Stimulated activated CD4-positive, alpha-beta T cell treated with anti-CD3 and anti-CD28 coated beads, TNF-alpha, amount 100 ng/mL, for 48 hours (primary cell): ENCODE measurements around the gene GYS1.
"Not testable (repeated sequence)": the region's sequence is repeated elsewhere in the genome, so short reads cannot be mapped to it uniquely, and the experiment has no call there.

Source experiments
- DNase-seq, 3 donors: peaks; one replicate each; pipeline ENCODE4 v3.0.0-alpha.2; 2020; ENCODE audit warnings: low read depth in 3 of 3

Gene GYS1

GRCh38 chr19:48993175-48994034, at the start of gene GYS1, which contains the start of gene RUVBL2:
GYS1 (minus strand) TSS chr19:48993309; CDS start chr19:48993112, 197 bp downstream.
RUVBL2 (plus strand) TSS chr19:48993887; CDS start chr19:48993912, 25 bp downstream.
- peak; percentile 98 to 99 (median 99) for DNase-seq

DNA sequence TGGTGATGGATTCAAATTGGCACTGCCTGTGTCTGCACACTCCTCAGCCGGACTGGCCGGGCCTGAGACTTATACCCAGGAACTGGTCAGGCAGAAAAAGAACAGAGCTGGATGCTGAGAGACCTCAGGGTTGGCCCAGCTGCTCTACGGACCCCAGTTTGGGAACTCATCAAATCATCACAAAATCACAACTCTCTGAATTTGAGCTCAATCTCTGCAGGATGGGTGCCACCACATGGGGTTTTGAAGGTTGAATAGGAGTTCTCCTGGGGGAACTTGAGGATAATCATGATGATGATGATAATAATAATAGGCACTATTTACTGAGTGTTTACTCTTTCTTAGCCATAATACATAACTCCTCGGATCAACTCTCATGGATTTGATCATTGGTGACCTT, 49.6 kb upstream of the GYS1 start:
- DNase-seq: not testable (repeated sequence)

GRCh38 chr19:49042177-49042576, 49.1 kb upstream of the GYS1 start:
- no peak for DNase-seq

DNA sequence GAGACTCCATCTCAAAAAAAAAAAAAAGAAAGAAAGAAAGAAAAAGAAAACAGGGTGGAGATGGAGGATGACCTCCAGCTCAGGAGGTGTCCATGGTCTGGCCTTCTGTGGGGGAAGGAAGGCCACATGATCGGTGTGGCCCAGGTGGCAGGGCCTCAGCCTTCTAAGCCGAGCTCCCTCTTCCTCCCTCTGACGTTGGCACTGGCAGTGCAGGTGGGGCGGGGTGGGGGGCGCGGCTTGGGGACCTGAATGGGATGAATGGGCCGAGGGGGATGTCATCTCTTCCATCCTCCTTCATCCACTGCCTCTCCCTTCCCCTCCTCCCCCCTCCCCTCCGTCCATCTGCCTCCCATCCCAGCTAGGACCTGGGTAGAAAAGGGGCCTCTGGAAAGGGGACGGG, 46.6 kb upstream of the GYS1 start:
- not testable (repeated sequence) for DNase-seq

DNA sequence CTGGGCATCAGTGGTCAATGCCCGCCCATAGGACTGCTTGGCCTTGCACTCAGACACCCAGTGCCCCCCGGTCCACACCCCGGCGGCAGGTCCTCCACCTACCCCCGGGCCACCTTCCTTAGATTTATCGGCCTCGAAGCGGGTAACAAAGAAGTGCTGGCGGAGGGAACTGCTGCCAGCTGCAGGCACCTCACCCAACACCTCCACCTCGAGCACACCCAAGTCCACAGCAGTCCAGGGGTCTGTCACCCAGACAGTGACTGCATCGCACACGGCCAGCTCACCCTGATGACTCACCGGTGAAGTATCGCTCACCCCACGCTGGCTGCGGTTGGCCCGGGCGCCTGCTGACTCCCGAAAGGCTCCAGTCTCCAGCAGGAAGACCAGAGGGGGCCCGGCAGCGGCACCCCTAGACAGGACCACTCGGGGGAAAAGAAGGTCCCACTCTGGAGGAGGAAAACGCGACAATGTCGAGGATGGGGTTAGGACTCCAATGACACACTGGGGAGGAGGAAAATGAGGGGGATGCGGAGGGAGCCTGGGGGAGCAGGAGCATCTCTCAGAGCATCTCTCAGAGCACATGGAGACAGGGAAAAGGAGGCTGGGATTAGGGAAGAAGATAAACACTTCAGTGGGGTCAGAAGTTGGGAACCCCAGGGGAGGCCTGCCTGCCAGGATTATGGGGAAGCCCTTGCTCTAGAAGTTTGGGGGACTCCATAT, 45.6 kb upstream of the GYS1 start:
- DNase-seq: not testable (repeated sequence)

DNA sequence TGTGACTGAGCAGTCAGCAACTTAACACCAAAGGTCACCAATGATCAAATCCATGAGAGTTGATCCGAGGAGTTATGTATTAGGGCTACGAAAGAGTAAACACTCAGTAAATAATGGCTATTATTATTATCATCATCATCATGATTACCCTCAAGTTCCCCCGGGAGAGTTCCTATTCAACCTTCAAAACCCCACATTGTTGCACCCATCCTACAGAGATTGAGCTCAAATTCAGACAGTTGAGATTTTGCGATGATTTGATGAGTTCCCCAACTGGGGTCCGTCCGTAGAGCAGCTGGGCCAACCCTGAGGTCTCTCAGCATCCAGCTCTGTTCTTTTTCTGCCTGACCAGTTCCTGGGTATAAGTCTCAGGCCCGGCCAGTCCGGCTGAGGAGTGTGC, 45.0 kb upstream of the GYS1 start:
- DNase-seq: not testable (repeated sequence)

GRCh38 chr19:49036815-49037214, 43.7 kb upstream of the GYS1 start, which contains the start of gene CGB1:
CGB1 (minus strand) TSS chr19:49036895; CDS start chr19:49036711, 184 bp downstream.
- DNase-seq: peak; percentile 37 to 54 (median 41)

DNA sequence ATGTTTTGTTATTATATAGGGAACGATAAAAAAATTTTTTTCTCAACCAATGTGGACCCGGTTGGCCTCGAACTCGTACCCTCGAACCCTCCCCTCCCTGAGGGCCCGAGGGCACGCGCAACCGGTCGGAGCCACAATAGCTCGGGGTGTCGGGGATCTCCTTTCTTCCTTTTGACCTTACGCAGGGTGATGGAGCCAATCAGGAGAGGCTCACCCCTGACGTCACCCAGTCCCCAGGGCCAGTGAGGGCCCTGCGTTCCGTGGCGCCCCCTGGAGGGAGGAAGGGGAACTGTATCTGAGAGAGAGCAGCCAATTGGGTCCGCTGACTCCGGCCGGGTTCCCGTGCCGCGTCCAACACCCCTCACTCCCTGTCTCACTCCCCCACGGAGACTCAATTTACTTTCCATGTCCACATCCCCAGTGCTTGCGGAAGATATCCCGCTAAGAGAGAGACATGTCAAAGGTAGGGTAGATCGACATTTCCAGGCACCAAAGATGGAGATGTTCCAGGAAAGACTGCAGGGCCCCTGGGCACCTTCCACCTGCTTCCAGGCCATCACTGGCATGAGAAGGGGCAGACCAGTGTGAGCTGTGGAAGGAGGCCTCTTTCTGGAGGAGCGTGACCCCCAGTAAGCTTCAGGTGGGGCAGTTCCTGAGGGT, 38.7 kb upstream of the GYS1 start, which contains the start of gene CGB2:
TSS of gene CGB2 (plus strand) at position 249 of the 660 bp plus-strand sequence. CDS start at position 455, 206 bp downstream.
- peak; percentile 53 to 82 (median 72) for DNase-seq

- DNase-seq: not testable (repeated sequence)
Observed at GRCh38 chr19:49030323-49030722, 37.2 kb upstream of the GYS1 start.

DNA sequence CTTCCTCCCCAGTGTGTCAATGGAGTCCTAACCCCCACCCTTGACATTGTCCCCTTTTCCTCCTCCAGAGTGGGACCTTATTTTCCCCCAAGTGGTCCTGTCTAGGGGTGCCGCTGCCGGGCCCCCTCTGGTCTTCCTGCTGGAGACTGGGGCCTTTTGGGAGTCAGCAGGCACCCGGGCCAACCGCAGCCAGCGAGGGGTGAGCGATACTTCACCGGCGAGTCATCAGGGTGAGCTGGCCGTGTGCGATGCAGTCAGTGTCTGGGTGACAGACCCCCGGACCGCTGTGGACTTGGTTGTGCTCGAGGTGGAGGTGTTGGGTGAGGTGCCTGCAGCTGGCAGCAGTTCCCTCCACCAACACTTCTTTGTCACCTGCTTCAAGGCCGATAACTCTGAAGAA, 36.6 kb upstream of the GYS1 start:
- not testable (repeated sequence) for DNase-seq

- not testable (repeated sequence) for DNase-seq
Observed at GRCh38 chr19:49028686-49029085, 35.6 kb upstream of the GYS1 start.

DNA sequence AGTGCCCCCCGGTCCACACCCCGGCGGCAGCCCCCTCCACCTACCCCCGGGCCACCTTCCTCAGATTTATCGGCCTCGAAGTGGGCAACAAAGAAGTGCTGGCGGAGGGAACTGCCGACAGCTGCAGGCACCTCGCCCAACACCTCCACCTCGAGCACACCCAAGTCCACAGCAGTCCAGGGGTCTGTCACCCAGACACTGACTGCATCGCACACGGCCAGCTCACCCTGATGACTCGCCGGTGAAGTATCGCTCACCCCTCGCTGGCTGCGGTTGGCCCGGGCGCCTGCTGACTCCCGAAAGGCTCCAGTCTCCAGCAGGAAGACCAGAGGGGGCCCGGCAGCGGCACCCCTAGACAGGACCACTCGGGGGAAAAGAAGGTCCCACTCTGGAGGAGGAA, 32.5 kb upstream of the GYS1 start:
- not testable (repeated sequence) for DNase-seq

GRCh38 chr19:49025088-49025487, 32.0 kb upstream of the GYS1 start:
- not testable (repeated sequence) for DNase-seq

DNA sequence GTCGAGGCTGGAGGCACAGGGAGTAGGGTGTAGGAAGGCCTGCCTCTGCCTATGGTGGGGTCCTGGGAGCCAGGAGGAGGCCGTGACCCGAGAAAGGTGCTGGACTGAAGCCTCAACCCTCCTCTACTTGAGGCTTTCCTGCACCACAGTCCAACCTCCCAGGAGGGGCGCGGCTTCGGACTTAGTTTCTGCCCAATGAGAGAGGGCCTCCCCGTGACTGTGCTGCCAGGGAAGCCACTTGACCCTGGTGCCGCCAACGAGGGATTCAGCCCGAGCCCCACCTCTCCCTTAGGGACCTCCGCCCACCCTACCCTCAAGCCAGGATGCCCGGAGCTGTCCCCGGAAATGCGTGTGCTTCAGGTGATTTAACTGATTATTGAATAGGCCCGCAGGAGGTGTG, 31.1 kb upstream of the GYS1 start, which contains the start of gene CGB3:
TSS of gene CGB3 (minus strand) at position 101 of the 400 bp plus-strand sequence. CDS start 362 bp downstream, outside the sequence.
- not testable (repeated sequence) for DNase-seq

GRCh38 chr19:49022116-49022515, 29.0 kb upstream of the GYS1 start:
- no peak for DNase-seq

GRCh38 chr19:49020931-49021895, 28.1 kb upstream of the GYS1 start:
- no peak for DNase-seq

DNA sequence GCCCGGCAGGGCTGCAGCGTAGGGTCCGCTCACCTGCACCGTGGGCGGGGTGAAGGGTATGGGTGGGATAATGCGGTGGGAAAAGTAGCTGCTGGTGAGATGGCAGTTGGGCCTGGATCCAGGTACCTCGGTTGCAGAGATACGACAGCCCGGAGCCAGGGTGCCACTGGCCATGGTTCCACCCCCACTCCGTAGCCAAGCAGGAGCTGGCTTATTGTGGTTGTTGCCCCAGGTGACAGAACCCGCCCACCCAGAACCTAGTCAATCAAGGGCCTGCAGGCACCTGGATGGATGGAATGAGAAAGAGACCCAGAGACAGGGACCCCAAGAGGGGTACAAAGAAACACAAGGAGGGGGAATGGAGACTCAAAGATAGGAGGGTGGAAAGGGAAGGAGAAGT, 27.2 kb upstream of the GYS1 start:
- no peak for DNase-seq

DNA sequence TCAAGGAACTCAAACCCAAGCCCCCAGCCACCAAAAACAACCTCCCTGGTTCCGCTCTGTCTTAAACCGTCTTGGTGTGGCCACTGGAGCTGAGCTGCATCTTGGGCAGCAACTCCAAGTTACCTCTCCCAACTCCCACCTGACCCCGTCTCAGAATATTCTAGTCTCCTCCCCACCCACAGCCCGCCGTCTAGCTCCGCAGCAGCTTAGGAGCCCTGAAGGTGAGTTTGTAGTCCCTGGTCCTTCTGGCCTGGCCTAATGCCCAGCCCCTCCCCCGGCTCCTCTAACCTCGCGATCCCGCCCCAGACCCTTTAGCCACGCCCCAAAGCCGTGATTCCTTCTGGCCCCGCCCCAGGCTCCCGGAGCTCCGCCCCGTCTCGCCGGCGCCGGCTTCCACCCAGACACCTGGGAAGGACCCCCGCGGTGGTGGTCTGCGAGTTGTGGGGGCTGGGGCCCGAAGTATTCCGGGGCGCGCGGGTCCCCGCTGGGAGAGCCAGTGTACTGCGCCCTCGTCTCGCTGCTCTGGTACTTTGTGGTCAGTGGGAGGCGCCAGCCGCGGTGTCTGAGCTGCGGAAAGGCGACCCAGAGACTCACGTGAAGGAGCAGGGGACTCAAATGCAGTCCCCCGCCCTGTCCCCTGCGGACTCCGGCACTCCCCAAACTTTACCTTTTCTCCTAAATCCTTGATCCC, 26.3 kb upstream of the GYS1 start:
- DNase-seq: peak; percentile 32 to 73 (median 38)

DNA sequence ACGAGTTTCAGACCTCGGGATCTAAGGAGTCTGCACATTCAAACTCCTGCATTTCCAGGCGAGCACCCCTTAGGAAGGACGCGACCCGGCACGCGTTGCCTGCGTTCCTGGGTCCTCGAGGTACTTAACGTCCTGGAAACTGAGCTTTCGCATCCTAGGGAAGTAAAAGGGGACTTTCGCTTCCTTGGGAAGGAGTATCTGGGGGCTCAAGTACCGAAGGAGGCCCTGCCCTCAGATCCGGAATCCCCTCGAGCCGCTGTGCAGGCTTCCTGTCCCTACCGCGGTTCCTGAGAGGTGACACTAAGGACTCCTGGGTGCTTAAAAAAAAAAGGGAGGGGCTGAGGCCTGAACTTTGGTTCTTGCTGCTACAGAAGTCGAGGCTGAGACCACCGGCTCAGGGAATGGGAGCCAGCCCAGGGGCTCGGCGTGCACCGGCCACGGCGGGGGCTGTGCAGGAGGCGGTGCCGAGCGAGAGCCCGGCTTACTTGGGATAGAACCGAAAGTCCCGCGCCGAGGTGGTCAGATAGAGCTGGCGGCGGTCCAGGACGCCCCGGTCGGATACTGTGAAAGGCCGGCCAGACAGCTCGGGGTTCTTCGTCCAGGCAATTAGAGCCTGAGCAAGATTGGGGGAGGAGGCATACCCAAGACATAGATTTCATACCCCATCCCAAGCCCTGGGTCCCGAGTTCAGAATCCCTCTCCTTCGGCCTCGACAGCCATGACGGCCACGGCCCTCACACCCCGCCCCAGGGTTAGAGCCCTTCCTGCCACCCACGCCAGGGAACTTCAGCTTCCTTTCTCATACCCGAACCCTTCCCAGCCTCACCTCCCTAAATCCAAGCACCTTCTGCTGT, 25.5 kb upstream of the GYS1 start:
- not testable (repeated sequence) for DNase-seq
